Suprapubic skin (tissue), 4 donors: ENCODE measurements around the gene NAP1L4.

Experiments
- POLR2A ChIP-seq, 2 donors: fragments of 450-650 bp; IDR thresholded peaks; one replicate each; pipeline ENCODE4 v1.6.1; 2017; ENCODE audit warnings: antibody characterized with exemption in 2 of 2, mild to moderate bottlenecking in 2 of 2, moderate library complexity in 2 of 2
- POLR2AphosphoS5 ChIP-seq, 3 donors: sonication (generic); formaldehyde crosslinking; IDR thresholded peaks; one replicate each; pipeline ENCODE4 v1.6.1; 2017; ENCODE audit warnings: antibody characterized with exemption in 3 of 3
- TF ChIP-seq, protein P1 (sequence below), 2 donors: fragments of 200-600 bp in 1 of 2; fragments of 450-650 bp in 1 of 2; sonication (generic) in 1 of 2; IDR thresholded peaks; one replicate each; pipeline ENCODE4 v1.5.1; 2016 to 2019; ENCODE audit warnings: antibody characterized with exemption in 2 of 2, mild to moderate bottlenecking in 1 of 2, moderate library complexity in 1 of 2

DNA sequence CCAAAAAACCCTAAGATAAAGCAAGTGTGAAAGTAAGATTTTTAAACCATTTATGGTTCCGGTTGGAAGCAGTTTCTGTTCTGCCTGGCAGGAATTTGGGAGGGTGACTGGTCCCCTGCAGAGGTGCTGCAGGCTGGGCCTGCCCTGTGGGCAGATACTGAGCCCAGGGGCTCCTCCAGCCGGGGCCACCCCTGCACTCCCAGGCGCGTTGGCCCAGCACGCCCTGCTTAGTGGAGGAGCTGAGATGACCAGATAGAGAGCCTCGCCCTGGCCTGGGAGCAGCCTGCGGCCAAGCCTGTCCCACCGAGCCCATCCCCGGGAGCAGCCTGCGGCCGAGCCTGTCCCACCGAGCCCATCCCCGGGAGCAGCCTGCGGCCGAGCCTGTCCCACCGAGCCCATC is 70.9 kb downstream of the NAP1L4 start:
- TF ChIP-seq POLR2AphosphoS5 (IDR thresholded peaks at IDR 0.05) (no peak), POLR2A (IDR thresholded peaks at IDR 0.05) (no peak)
- TF ChIP-seq, protein P1, sequence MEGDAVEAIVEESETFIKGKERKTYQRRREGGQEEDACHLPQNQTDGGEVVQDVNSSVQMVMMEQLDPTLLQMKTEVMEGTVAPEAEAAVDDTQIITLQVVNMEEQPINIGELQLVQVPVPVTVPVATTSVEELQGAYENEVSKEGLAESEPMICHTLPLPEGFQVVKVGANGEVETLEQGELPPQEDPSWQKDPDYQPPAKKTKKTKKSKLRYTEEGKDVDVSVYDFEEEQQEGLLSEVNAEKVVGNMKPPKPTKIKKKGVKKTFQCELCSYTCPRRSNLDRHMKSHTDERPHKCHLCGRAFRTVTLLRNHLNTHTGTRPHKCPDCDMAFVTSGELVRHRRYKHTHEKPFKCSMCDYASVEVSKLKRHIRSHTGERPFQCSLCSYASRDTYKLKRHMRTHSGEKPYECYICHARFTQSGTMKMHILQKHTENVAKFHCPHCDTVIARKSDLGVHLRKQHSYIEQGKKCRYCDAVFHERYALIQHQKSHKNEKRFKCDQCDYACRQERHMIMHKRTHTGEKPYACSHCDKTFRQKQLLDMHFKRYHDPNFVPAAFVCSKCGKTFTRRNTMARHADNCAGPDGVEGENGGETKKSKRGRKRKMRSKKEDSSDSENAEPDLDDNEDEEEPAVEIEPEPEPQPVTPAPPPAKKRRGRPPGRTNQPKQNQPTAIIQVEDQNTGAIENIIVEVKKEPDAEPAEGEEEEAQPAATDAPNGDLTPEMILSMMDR (IDR thresholded peaks at IDR 0.05): no peak
